HepG2 (cell line): Measurements from ENCODE around the gene LRRC15. TPM values are rescaled to one million over a fixed set of nuclear protein-coding genes. Genes with fewer than 3 reads are reported as not detected.

Source experiments
- FOXP4 ChIP-seq: sonication (generic); formaldehyde crosslinking; IDR thresholded peaks from 2 replicates; pipeline ENCODE4 v1.4.0; 2020; ENCODE audit warnings: missing genetic modification reagents
- GFI1 ChIP-seq: sonication (generic); formaldehyde crosslinking; IDR thresholded peaks from 2 replicates; pipeline ENCODE4 v1.5.0; 2020; ENCODE audit warnings: missing genetic modification reagents, mild to moderate bottlenecking, borderline replicate concordance
- KAT2B ChIP-seq: fragments of 150-350 bp; IDR thresholded peaks from 2 replicates; pipeline ENCODE4 v1.6.1; 2014; ENCODE audit warnings: low read depth, low read length, borderline replicate concordance
- LRRFIP1 ChIP-seq: sonication (generic); formaldehyde crosslinking; conservative IDR thresholded peaks from 2 replicates; pipeline ENCODE4 v1.4.0; 2020; ENCODE audit warnings: missing genetic modification reagents
- MXD4 ChIP-seq: IDR thresholded peaks from 2 replicates; pipeline ENCODE4 v1.6.1; 2016; ENCODE audit warnings: mild to moderate bottlenecking, missing biosample characterization, missing genetic modification reagents
- NFYC ChIP-seq: IDR thresholded peaks from 2 replicates; pipeline ENCODE4 v1.6.1; 2016; ENCODE audit warnings: missing genetic modification reagents, missing compliant biosample characterization
- NRL ChIP-seq: sonication (generic); formaldehyde crosslinking; IDR thresholded peaks from 2 replicates; pipeline ENCODE4 v1.5.0; 2020; ENCODE audit warnings: missing genetic modification reagents, mild to moderate bottlenecking, moderate library complexity, borderline replicate concordance
- PATZ1 ChIP-seq: sonication (generic); formaldehyde crosslinking; IDR thresholded peaks from 2 replicates; pipeline ENCODE4 v1.4.0; 2020; ENCODE audit warnings: missing genetic modification reagents
- POLR2A ChIP-seq, 2 experiments: IDR thresholded peaks; 2 replicates each; pipeline ENCODE4 v1.6.1; 2011; ENCODE audit warnings: low read depth in 2 of 2, low read length in 2 of 2, mild to moderate bottlenecking in 1 of 2, moderate library complexity in 1 of 2; ENCODE audit not compliant: insufficient read depth in 1 of 2
- PPARG ChIP-seq: conservative IDR thresholded peaks from 2 replicates; pipeline ENCODE4 v1.6.1; 2016; ENCODE audit warnings: missing biosample characterization, missing genetic modification reagents
- SOX6 ChIP-seq, 2 experiments: fragments of 450-650 bp in 1 of 2; sonication (generic) in 1 of 2; formaldehyde crosslinking in 1 of 2; IDR thresholded peaks; 2 replicates each; pipeline versions ENCODE4 v1.4.0 to v1.6.1; 2017 to 2020; ENCODE audit warnings: antibody characterized with exemption in 1 of 2, mild to moderate bottlenecking in 1 of 2, missing genetic modification reagents in 1 of 2
- ZFP91 ChIP-seq: sonication (generic); formaldehyde crosslinking; IDR thresholded peaks from 2 replicates; pipeline ENCODE4 v1.9.0; 2022; ENCODE audit warnings: missing genetic modification reagents, mild to moderate bottlenecking, borderline replicate concordance
- ZNF891 ChIP-seq: sonication (generic); formaldehyde crosslinking; IDR thresholded peaks from 2 replicates; pipeline ENCODE4 v1.5.0; 2020; ENCODE audit warnings: mild to moderate bottlenecking, missing genetic modification reagents
- polyA plus RNA-seq, 8 experiments: library from polyadenylated mRNA; depleted of rRNA in 3 of 8; stranded (reverse) in 7 of 8; unstranded in 1 of 8; fragments of >200 nt; fragmentation: Illumina TruSeq in 4 of 8; extraction: Trizol in 4 of 8; gene quantifications; 2 replicates each; pipeline versions ENCODE4 v1.2.1 to v1.2.3, GENCODE V29; 2011 to 2016; ENCODE audit warnings: low read depth in 4 of 8, missing spikeins in 1 of 8, mixed read lengths in 1 of 8; ENCODE audit not compliant: insufficient read depth in 1 of 8
- total RNA-seq, 5 experiments: library from RNA; depleted of rRNA; stranded (reverse); fragments of >200 nt; fragmentation: Illumina TruSeq; extraction: Trizol; gene quantifications; 2 replicates each; pipeline ENCODE4 v1.2.3, GENCODE V29; 2016; ENCODE audit warnings: low read depth in 1 of 5
- TF ChIP-seq, protein P1 (sequence below): sonication (generic); formaldehyde crosslinking; IDR thresholded peaks from 2 replicates; pipeline ENCODE4 v1.8.0; 2022; ENCODE audit warnings: missing genetic modification reagents, low read depth, mild to moderate bottlenecking, borderline replicate concordance
- TF ChIP-seq, protein P2 (sequence below): sonication (generic); formaldehyde crosslinking; IDR thresholded peaks from 2 replicates; pipeline ENCODE4 v1.5.1; 2020; ENCODE audit warnings: missing genetic modification reagents, mild to moderate bottlenecking, borderline replicate concordance
- TF ChIP-seq, protein P3 (sequence below): IDR thresholded peaks from 2 replicates; pipeline ENCODE4 v1.6.1; 2012; ENCODE audit warnings: inconsistent platforms

LRRC15 gene
- total and polyA plus RNA-seq, 2 of the 13 experiments (the other 11 are each of a cell fraction or from before 2014, with no cell fraction given) = not detected

DNA sequence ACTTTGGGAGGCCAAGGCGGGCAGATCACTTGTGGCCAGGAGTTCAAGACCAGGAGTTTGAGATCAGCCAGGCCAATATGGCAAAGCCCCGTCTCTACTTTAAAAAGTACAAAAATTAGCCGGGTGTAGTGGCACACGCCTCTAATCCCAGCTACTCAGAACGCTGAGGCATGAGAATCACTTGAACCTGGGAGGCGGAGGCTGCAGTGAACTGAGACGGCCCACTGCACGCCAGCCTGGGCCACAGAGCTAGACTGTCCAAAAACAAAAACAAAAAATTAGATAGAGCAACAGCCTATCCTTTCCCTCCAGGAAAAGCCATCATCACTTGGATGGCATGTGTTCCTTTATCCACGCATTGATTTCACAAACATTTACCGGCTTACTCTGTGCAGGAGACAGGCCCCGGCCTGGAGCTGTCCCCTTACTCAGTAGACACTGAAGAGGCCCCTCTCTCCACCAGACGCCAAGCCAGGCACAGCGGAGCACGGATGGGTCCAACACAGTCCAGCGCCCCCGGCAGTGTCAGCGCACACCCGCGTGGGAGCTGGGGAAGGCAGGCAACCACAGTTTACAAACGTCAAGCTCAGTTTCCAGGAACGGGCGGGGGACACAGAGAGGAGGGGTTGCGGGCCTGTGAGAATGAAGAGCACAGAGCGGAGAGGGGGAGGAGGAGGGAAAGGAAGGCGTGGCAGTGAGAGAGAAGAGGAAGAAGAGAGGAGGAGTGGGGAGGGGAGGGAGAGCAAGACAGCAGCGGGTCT is 26.4 kb upstream of the LRRC15 start (continued):
- TF ChIP-seq, protein P1, sequence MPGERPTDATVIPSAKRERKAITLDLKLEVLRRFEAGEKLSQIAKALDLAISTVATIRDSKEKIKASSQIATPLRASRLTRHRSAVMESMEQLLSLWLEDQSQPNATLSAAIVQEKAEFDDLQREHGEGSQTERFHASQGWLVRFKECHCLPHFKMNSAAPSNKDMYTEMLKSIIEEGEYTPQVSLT (CRISPR knock-in tag) = peak; percentile 68; the same call in 1 of the 2 replicates
- TF ChIP-seq PATZ1 (peak; percentile 24; the same call in 1 of the 2 replicates), NFYC (no peak), MXD4 (0 out of 2 replicates have a peak, but pooled peaks have one; percentile 40), POLR2A (IDR thresholded peaks at IDR 0.05; ENCODE audit: insufficient read depth in 1 of 2, low read depth in 2 of 2, low read length in 2 of 2) (no peak), KAT2B (no peak), FOXP4 (CRISPR knock-in tag) (0 out of 2 replicates have a peak, but pooled peaks have one; percentile 21), ZNF891 (peak; percentile 40; the same call in 1 of the 2 replicates), SOX6 (IDR thresholded peaks at IDR 0.05) (no peak), SOX6 (CRISPR knock-in tag; IDR thresholded peaks at IDR 0.05) (peak; percentile 48; the same call in 1 of the 2 replicates), NRL (CRISPR knock-in tag) (peak; percentile 69; the same call in 1 of the 2 replicates), LRRFIP1 (CRISPR knock-in tag) (no peak), GFI1 (CRISPR knock-in tag) (no peak), PPARG (CRISPR knock-in tag) (no peak), ZFP91 (CRISPR knock-in tag) (peak; percentile 41; the same call in 1 of the 2 replicates)
- TF ChIP-seq, protein P2, sequence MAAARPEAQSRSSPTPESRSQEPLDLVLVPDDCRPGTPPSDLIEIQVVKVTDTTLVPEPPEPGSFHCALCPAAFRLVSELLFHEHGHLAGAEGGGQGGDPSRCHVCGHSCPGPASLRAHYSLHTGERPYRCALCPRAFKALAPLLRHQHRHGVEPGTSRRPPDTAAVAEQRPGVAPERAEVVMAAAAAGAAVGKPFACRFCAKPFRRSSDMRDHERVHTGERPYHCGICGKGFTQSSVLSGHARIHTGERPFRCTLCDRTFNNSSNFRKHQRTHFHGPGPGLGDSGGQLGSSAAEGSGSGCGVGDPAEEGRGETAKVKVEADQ (CRISPR knock-in tag) = no peak
- TF ChIP-seq, protein P3, sequence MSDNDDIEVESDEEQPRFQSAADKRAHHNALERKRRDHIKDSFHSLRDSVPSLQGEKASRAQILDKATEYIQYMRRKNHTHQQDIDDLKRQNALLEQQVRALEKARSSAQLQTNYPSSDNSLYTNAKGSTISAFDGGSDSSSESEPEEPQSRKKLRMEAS = 0 out of 2 replicates have a peak, but pooled peaks have one; percentile 11
